ENCODE measurements around the gene CORO2A. TPM values are rescaled to one million over a fixed set of nuclear protein-coding genes. Genes with fewer than 3 reads are reported as not detected.

The CORO2A gene
- total RNA-seq, 4 donors from 2014 or later: 1.1 to 3.5 (median 2.1) TPM

GRCh38 chr9:98182069-98182820 is 10.2 kb downstream of the CORO2A start:
- no peak overlapping the region for H3K4me3 ChIP-seq (replicated peaks in 1 of 3)
- no peak for TF ChIP-seq POLR2A (IDR thresholded peaks at IDR 0.05)
- no peak overlapping the region for H3K27ac ChIP-seq
- H3K36me3 ChIP-seq: no peaks in the 10 kb centered on the region
- intact Hi-C loops (cut with DNase I): no loop called here
- H3K9me3 ChIP-seq: no peaks in the 10 kb centered on the region
- no peak for DNase-seq
- no peaks in the 10 kb centered on the region for H3K27me3 ChIP-seq
- H3K4me1 ChIP-seq: no peaks in the 10 kb centered on the region
- WGBS, 2 donors: 90 to 94% methylated on average over 9 of the region's 9 CpGs

DNA sequence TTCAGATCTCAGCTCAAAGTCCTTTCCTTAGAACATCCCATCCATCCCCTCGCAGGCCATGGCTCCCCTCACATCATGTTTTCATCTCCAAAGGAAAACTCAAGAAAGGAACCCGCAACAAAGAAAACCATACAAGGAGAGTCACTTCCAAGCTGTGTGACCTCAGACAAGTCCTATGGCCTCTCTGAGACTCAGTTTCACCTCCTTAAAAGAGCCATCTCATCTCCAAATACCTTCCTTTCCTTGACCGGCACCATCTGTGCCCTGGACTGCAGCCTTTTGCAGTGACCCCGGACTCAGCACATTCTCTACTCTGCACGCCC is 10.7 kb downstream of the CORO2A start:
- no peak for TF ChIP-seq POLR2A (IDR thresholded peaks at IDR 0.05)
- TF ChIP-seq, protein P1, sequence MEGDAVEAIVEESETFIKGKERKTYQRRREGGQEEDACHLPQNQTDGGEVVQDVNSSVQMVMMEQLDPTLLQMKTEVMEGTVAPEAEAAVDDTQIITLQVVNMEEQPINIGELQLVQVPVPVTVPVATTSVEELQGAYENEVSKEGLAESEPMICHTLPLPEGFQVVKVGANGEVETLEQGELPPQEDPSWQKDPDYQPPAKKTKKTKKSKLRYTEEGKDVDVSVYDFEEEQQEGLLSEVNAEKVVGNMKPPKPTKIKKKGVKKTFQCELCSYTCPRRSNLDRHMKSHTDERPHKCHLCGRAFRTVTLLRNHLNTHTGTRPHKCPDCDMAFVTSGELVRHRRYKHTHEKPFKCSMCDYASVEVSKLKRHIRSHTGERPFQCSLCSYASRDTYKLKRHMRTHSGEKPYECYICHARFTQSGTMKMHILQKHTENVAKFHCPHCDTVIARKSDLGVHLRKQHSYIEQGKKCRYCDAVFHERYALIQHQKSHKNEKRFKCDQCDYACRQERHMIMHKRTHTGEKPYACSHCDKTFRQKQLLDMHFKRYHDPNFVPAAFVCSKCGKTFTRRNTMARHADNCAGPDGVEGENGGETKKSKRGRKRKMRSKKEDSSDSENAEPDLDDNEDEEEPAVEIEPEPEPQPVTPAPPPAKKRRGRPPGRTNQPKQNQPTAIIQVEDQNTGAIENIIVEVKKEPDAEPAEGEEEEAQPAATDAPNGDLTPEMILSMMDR (IDR thresholded peaks at IDR 0.05): no peak
- no peaks in the 10 kb centered on the region for H3K36me3 ChIP-seq
- WGBS, 2 donors: 93 to 94% methylated on average over 5 of the region's 5 CpGs

GRCh38 chr9:98180996-98181395 is 11.4 kb downstream of the CORO2A start:
- TF ChIP-seq POLR2A (IDR thresholded peaks at IDR 0.05): no peak
- TF ChIP-seq, protein P1 (IDR thresholded peaks at IDR 0.05): no peak
- H3K27ac ChIP-seq: no peak overlapping the region
- intact Hi-C loops (cut with DNase I): no loop called here
- no peaks in the 10 kb centered on the region for H3K27me3 ChIP-seq
- H3K4me3 ChIP-seq (replicated peaks in 1 of 3): no peak overlapping the region
- no peak for DNase-seq
- no peaks in the 10 kb centered on the region for H3K9me3 ChIP-seq
- 93 to 98% methylated on average over 6 of the region's 6 CpGs for WGBS, 2 donors
- H3K36me3 ChIP-seq: no peaks in the 10 kb centered on the region
- no peaks in the 10 kb centered on the region for H3K4me1 ChIP-seq

More for the DNA sequence above, 10.7 kb downstream of the CORO2A start:
- no peak overlapping the region for H3K4me3 ChIP-seq (replicated peaks in 1 of 3)
- no peaks in the 10 kb centered on the region for H3K4me1 ChIP-seq
- H3K27ac ChIP-seq: no peak overlapping the region
- H3K9me3 ChIP-seq: no peaks in the 10 kb centered on the region
- no peak for DNase-seq
- intact Hi-C loops (cut with DNase I): no loop called here
- no peaks in the 10 kb centered on the region for H3K27me3 ChIP-seq

DNA sequence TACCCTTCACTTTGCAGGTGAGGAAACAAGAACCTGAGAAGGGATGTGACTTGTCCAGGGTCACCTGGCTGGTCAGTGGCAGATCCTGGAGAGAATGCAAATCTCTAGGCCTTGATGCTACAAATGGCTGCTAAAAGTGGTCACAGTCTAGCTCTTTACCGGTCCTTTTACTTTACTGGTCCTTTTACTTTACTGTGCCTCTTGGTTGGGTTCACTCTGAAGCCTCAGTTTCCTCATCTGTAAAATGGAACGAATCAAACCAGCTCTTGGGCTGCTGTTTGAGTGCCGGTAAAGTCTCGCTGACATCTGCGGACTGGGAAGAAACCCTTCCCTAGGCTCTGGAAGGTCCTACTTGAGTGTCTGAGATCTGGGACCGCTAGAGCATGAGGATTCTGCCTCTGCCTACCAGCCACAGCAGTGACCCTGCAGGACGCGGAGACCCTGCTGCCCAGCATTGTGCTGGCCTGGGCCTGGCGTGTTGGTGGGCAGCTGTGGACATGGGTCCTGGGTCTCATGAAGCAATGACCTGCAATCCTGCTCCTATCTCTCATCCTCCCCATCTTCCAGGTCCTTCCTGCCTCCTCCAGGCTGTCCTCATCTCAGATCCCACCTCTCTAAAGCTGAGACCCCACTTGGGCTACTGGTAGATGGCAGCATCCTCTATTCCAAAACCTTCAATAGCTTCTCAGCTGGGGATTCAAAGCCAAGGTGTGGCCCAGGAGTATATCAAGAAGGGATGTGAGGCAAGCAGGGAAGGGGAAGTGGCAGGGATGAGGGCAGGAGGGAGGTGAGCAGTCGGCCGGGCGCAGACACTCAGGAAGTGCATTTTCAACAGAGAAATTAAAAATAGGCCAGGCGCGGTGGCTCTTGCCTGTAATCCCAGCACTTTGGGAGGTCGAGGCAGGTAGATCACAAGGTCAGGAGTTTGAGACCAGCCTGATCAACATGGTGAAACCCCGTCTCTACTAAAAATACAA is 13.3 kb downstream of the CORO2A start:
- WGBS, 2 donors: 77 to 86% methylated on average over 15 to 16 of the region's 16 CpGs
- H3K27ac ChIP-seq: no peak overlapping the region
- H3K36me3 ChIP-seq: no peaks in the 10 kb centered on the region
- no peak overlapping the region for H3K4me3 ChIP-seq (replicated peaks in 1 of 3)
- DNase-seq: no peak
- H3K27me3 ChIP-seq: no peaks in the 10 kb centered on the region
- intact Hi-C loops (cut with DNase I): no loop called here
- no peak for TF ChIP-seq POLR2A (IDR thresholded peaks at IDR 0.05)
- TF ChIP-seq, protein P1 (IDR thresholded peaks at IDR 0.05): no peak
- no peaks in the 10 kb centered on the region for H3K9me3 ChIP-seq
- H3K4me1 ChIP-seq: no peaks in the 10 kb centered on the region

GRCh38 chr9:98176391-98177259 is 15.8 kb downstream of the CORO2A start:
- H3K36me3 ChIP-seq: no peaks in the 10 kb centered on the region
- TF ChIP-seq, protein P1 (IDR thresholded peaks at IDR 0.05): no peak
- no peak for TF ChIP-seq POLR2A (IDR thresholded peaks at IDR 0.05)
- no peaks in the 10 kb centered on the region for H3K27me3 ChIP-seq
- intact Hi-C loops (cut with DNase I): no loop called here
- 74 to 83% methylated on average over 9 of the region's 9 CpGs for WGBS, 2 donors
- no peaks in the 10 kb centered on the region for H3K9me3 ChIP-seq
- no peaks in the 10 kb centered on the region for H3K4me1 ChIP-seq
- H3K4me3 ChIP-seq (replicated peaks in 1 of 3): no peak overlapping the region
- no peak overlapping the region for H3K27ac ChIP-seq
- DNase-seq: no peak
